Subcutaneous adipose tissue (tissue), 4 donors: Measurements from ENCODE around the gene TM4SF18. TPM values are rescaled to one million over a fixed set of nuclear protein-coding genes. Genes with fewer than 3 reads are reported as not detected.

Source experiments
- CTCF ChIP-seq: fragments of 450-650 bp; IDR thresholded peaks from one replicate; pipeline ENCODE4 v1.5.1; 2016; ENCODE audit warnings: low read depth, mild to moderate bottlenecking, control low read depth, antibody characterized with exemption, moderate library complexity
- total RNA-seq, 4 donors: library from RNA; depleted of rRNA; stranded (reverse); fragments of >200 nt; gene quantifications; one replicate each; pipeline ENCODE4 v1.1.0, GENCODE V29; 2016

TM4SF18 gene
- total RNA-seq, 4 donors from 2014 or later, result 4.4 to 30.0 (median 13.3) TPM

- no peak for TF ChIP-seq CTCF
Measured at GRCh38 chr3:149277331-149277813, 56.1 kb downstream of the TM4SF18 start.

GRCh38 chr3:149276619-149277018 is 56.8 kb downstream of the TM4SF18 start:
- TF ChIP-seq CTCF, result no peak

- no peak for TF ChIP-seq CTCF
Measured at GRCh38 chr3:149274220-149274619, 59.2 kb downstream of the TM4SF18 start.

- TF ChIP-seq CTCF, result no peak
Measured at GRCh38 chr3:149273096-149273751, 60.2 kb downstream of the TM4SF18 start.

- TF ChIP-seq CTCF, result no peak
Measured at GRCh38 chr3:149271669-149272068, 61.8 kb downstream of the TM4SF18 start.

- TF ChIP-seq CTCF, result no peak
Measured at GRCh38 chr3:149270180-149270579, 63.3 kb downstream of the TM4SF18 start.

DNA sequence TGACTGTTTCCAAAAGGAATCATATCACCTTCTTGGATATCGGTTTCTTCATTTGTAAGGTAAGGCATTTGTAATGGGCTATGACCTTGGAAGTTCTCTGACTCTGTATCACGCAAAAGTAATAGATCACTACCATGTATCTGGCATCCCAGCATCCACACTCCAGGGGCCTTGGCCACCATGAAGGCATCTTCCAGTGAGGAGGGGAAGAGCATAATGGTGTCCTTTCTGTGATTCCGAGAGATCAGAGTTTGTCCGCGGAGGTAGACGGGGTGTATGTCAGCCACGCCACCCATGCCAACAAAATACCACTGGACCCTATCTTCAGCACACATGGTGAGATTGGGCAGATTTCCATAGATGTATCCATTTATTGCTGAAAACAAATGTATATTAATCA is 63.7 kb downstream of the TM4SF18 start:
- no peak for TF ChIP-seq CTCF

Other genes with a start within 250 kb of the TM4SF18 start
- 10 to 100 TPM; 13.7 to 17.0 (median 15.5) TPM for gene HLTF, start 247.1 kb downstream of the TM4SF18 start, total RNA-seq
- gene HPS3, start 204.0 kb downstream of the TM4SF18 start, total RNA-seq, result 10 to 100 TPM; 18.5 to 43.7 (median 20.4) TPM
- gene CP, start 111.8 kb downstream of the TM4SF18 start, total RNA-seq, result 10 to 100 TPM in 3 of 4 donors, 1 to 10 TPM in 1; 1.1 to 64.4 (median 44.1) TPM
- 100 to 1,000 TPM in 1 of 4 donors, 10 to 100 TPM in 3; 50.6 to 142 (median 73.8) TPM for gene TM4SF1, start 44.0 kb upstream of the TM4SF18 start, total RNA-seq
- not detected for gene TM4SF4, start 141.1 kb upstream of the TM4SF18 start, total RNA-seq